ENCODE data around the gene CHEK2.

DNA sequence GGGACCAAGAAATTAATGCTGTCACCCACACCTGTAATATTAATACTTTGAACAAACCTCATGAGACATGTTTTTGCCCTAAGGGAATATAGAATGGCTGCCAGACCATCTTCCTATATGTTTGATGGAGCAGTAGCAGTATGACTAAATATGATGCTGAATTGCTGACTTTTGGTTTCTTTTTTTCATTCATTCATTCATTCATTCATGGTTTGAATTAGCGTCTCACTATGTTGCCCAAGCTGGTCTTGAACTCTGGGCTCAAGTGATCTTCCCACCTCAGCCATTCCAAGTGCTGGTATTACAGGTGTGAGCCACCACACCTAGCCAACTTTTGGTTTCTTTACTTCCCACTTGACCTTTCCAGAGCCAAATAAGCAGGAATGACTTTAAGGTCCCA, 38.7 kb upstream of the CHEK2 start:
- TF ChIP-seq, protein P1, sequence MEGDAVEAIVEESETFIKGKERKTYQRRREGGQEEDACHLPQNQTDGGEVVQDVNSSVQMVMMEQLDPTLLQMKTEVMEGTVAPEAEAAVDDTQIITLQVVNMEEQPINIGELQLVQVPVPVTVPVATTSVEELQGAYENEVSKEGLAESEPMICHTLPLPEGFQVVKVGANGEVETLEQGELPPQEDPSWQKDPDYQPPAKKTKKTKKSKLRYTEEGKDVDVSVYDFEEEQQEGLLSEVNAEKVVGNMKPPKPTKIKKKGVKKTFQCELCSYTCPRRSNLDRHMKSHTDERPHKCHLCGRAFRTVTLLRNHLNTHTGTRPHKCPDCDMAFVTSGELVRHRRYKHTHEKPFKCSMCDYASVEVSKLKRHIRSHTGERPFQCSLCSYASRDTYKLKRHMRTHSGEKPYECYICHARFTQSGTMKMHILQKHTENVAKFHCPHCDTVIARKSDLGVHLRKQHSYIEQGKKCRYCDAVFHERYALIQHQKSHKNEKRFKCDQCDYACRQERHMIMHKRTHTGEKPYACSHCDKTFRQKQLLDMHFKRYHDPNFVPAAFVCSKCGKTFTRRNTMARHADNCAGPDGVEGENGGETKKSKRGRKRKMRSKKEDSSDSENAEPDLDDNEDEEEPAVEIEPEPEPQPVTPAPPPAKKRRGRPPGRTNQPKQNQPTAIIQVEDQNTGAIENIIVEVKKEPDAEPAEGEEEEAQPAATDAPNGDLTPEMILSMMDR (conservative IDR thresholded peaks at IDR 0.05 in 1 of 2, IDR thresholded peaks at IDR 0.05 in 1 of 2; ENCODE audit: extremely low read depth in 1 of 2, insufficient read depth in 1 of 2, low read depth in 1 of 2, low read length in 2 of 2) = no peak
- no peak for TF ChIP-seq EZH2 (IDR thresholded peaks at IDR 0.05; ENCODE audit: borderline replicate concordance, low read length)

All from mammary epithelial cell (primary cell).